NCI-H1105 treated with DMSO at 0.1 percent for 48 hours (cell line): ENCODE measurements around the gene REST.
A peak's percentile ranks its signal among the peaks of the same experiment; 100 is the strongest.
"Not testable (repeated sequence)": the region's sequence is repeated elsewhere in the genome, so short reads cannot be mapped to it uniquely, and the experiment has no call there.

Experiments
- DNase-seq: peaks from one replicate; lab custom pipeline; 2025; lab: John Stamatoyannopoulos, UW

REST gene

GRCh38 chr4:56907489-56908205 lies at the start of gene REST:
TSS of gene REST (plus strand) at chr4:56907900. CDS start at chr4:56910639, 2,739 bp downstream.
- DNase-seq = peak; percentile 17

DNA sequence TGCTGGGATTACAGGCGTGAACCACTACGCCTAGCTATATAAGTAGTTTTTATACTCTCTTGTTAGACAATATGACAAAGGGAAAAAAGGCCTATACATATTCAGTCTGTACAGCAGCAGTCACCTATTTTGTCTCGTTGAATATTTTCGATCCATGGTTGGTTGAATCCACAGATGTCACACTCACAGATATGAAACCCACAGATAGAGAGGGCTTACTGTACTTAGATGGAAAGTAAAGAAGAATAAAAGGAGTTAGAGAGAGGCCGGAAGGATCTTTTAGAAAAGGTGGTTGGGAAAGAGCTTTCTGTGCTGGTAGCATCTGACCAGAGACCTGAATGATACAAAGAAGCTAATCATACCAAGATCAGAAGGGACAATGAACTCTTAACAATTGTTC lies 47.9 kb upstream of the REST start:
- DNase-seq = no peak

GRCh38 chr4:56860781-56861180 lies 46.9 kb upstream of the REST start:
- DNase-seq = no peak

GRCh38 chr4:56861360-56861759 lies 46.3 kb upstream of the REST start:
- DNase-seq = no peak

DNA sequence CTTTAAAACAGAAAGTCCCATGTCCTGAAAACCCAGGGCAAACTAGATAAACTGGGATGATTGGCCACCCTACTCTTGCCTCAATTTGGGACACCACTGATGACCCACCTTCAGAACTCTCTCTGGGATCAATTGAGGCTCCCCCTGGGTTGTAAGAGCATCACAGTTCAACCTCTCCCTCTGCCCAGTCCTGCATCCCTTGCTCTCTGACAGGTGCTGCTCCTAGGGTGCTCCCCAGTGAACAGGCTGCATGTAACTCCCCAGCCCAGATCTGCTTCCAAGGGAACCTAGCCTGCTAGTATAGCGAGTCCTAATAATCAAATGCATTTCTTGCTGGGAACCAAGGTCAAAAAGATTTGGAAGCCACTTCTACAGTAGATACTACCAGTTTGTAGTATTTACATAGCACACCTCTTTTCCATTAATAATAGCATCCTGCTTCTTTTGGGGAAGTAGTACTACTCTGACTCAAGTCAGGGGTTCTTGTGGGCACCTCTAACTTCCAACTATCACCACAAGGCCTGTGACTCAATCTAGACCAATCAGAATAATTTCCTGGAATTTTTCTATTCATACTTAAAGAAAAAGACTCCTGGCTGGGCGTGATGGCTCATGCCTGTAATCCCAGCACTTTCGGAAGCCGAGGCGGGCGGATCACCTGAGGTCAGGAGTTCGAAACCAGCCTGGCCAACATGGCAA lies 44.1 kb upstream of the REST start:
- no peak for DNase-seq

- DNase-seq = peak; percentile 76
Measured at GRCh38 chr4:56870946-56871345, 36.8 kb upstream of the REST start.

GRCh38 chr4:56871371-56871866 lies 36.3 kb upstream of the REST start:
- peak; percentile 52 for DNase-seq

DNA sequence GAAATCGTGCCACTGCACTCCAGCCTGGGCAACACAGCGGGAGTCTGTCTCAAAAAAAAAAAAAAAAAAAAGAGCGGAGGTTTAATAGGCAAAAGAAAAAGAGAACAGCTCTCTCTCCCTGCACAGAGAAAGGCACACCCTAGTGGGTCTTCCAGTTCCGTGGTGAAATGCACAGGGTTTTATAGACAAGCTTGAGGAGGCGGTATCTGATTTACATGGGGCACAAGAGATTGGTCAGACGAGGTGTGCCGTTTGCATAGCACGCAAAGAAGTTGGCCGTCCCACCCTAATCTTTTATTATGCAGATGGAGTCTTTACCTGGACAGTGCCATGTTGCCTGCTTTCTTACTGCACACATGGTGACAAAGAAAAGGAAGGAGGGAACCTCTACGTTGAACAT lies 33.5 kb upstream of the REST start:
- no peak for DNase-seq

DNA sequence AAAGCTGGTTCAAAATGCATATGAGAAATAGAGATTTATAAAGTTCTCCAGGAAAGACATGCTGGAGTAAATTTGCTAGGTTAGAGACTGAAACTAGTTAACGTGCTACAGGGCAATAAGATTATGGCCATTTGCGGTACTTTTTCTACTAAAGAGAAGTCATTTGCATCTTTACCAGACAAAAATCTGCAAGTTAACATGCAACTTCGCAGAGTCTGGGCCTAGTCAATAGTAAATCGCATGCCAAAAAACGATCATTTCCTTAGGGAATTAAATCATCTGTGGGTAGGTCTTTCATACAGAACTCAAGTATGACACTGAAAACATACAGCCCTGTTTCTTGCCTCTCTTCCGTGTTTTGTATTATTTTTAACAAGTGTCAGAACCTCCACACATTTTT lies 32.8 kb upstream of the REST start:
- no peak for DNase-seq

GRCh38 chr4:56876264-56876663 lies 31.4 kb upstream of the REST start:
- DNase-seq = no peak

DNA sequence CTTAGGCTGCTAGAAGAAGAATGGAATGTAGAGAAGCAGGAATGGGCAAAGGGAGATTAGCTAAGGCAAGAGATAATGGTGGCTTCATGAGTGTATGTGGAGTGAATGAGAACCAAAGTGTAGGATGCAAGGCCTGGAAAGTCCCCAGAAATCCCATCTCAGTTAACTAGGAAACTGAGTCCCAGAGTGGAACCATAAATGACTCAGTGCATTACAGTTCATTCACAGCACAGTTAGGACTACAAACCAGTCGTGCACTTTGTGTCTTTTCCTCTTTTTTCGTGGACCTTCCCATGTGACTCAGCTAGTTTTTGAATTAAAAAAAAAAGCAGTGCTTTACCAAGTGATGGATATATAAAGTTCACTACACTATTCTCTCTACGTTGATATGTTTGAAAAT lies 27.7 kb upstream of the REST start:
- no peak for DNase-seq

DNA sequence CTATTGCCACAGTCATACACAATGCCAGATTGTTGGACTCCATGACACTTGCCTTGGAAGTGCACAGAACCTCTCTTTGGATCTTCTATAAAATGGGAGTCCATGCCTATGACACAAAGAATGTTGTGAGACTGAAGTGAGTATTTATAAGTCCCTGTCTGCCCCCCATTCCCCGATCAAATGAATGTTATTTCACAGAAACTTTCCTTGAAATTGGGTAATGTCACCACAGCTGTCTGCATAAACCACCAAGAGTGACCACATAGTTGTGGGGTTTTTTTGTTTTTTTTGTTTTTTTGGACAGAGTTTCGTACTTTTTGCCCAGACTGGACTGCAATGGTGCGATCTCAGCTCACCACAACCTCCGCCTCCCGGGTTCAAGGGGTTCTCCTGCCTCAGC lies 27.1 kb upstream of the REST start:
- DNase-seq = no peak

DNA sequence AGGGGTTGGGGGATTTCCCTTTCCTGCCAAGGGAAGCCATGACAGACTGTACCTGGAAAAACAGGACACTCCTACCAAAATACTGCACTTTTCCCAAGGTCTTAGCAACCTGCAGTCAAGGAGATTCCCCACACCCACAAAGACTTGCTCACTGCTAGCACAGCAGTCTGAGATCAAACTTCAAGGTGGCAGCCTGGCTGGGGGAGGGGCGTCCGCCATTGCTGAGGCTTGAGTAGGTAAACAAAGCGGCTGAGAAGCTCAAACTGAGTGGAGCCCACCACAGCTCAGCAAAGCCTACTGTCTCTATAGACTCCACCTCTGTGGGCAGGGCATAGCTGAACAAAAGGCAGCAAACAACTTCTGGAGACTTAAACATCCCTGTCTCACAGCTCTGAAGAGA lies 23.2 kb upstream of the REST start:
- not testable (repeated sequence) for DNase-seq

DNA sequence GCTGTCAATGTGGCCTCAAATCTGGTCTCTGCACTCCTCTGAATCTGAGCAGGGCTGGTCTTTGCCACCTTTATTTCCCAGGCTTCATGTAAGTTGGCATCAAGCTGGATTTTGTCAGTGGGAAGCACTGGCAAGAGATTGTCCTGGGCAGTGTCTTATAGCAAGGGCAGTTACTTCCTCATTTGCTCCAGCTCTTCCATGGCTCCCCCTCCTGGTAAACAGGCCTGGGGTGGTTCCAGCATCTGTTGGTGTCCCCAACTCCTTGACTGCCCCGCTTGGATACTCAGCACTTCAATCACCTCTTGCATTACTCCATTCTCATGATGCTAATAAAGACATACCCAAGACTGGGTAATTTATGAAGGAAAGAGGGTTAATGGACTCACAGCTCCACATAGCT lies 15.0 kb upstream of the REST start:
- no peak for DNase-seq

- DNase-seq = not testable (repeated sequence)
Measured at GRCh38 chr4:56897842-56898241, 9.9 kb upstream of the REST start.

DNA sequence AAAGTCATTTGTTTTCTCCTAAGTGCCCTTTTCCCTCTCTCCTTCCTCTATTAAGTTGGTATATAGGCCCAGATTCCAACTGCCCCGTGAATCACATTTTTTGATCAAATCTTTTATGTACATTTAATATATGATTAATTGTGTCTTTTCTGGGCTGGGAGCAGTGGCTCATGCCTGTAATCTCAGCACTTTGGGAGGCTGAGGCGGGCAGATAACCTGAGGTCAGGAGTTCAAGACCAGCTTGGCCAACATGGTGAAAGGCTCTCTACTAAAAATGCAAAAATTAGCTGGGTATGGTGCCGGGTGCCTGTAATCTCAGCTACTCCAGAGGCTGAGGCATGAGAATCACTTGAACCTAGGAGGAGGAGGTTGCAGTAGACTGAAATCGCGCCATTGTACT lies 7.5 kb upstream of the REST start:
- DNase-seq = not testable (repeated sequence)

DNA sequence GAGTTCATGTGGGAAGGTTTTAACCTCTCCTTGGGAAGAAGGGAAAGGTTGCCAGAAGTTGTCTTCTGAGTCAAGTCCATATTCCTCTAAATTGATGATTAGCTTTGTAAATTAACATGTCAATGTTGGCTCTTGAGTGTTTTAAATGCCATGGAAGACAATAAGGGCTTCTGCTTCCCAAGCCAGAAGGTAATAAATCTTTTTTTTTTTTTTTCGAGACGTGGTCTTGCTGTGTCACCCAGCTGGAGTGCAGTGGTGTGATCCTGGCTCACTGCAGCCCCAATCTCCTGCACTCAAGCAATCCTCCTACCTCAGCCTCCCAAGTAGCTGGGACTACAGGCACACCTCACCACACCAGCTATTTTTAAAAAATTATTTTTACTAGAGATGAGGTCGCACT lies 5.0 kb upstream of the REST start:
- DNase-seq = no peak

DNA sequence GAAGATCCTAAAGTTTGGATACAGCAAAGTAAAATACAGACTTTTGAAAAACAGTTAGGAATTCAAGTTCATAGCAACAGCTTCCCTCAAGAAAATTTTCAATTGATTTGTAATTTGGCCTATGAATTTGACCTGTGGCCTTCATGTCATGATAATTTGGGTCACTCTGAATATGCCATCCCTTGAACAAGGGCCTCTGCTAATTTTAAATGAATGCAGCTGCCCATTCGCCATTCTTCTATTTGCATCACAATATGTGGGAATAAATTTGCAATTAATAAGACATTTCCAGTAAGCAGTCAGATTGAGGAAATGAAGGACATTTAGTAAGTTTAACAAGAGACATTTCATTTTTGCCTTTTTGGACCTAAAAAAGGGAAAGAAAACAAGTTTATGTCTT lies 1.9 kb upstream of the REST start:
- no peak for DNase-seq

DNA sequence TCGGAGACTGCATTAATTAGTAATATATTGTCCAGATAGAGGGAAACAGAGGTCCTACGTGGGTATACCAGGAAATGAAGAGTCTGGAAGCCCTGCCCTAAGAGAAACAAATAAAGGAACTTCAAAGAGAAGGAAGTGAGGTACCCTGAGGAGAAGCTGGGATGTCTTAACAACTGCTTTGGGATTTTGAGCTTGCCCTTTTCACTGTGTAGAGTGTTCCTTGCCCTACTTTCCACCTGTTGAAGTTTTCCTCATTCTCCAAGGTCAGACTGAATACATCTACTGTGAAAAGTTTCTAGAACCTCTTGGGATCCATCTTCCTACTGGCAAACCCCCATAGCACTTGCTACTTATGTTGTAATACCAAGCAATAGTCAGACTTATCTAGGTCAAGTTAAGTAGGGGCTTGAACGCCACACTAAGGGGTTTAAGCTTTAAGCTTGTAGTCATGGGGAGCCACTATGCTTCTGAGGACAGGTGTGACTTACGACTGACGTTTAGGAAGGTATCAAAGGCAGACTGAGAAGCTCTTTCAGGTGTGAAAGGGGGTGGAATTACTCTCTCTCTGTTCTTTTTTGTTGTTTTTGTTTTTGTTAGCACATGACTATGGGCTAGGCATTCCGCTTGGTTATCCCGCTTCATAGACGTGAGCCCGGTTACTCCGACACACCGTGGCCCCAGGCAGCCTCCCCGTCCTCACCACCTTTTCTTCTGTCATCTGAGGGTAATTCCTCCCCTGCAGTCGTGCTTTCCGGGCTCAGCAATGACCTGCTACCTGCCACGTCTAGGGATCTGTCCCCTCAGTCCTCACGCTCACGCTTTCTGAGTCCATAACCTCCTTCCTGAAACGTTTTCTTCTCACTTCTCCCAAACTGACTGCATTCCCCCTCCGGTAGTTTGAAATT lies 959 bp upstream of the REST start:
- DNase-seq = no peak

GRCh38 chr4:56908206-56909085 lies 746 bp downstream of the REST start:
- DNase-seq = no peak

GRCh38 chr4:56909086-56909894 lies 1.6 kb downstream of the REST start:
- DNase-seq = no peak
